GM12891 (cell line): ENCODE data around the gene GEMIN2.

Experiments used
- DNase-seq: peaks from one replicate; pipeline ENCODE4 v3.0.0; 2011; ENCODE audit warnings: low spot score; ENCODE audit not compliant: insufficient read length
- FAIRE-seq: peaks from 2 replicates; lab custom pipeline; 2011; peaks lifted over from hg19 to GRCh38; lab: Jason Lieb, UNC
- PAX5 ChIP-seq: IDR thresholded peaks from 2 replicates; pipeline ENCODE4 v1.6.1; 2011; ENCODE audit warnings: low read length, moderate library complexity, mild to moderate bottlenecking; ENCODE audit not compliant: insufficient read depth, severe bottlenecking
- POLR2AphosphoS5 ChIP-seq: IDR thresholded peaks from 2 replicates; pipeline ENCODE4 v1.6.1; 2011; ENCODE audit warnings: low read depth, low read length, control low read depth
- POU2F2 ChIP-seq: IDR thresholded peaks from 2 replicates; pipeline ENCODE4 v1.6.1; 2011; ENCODE audit warnings: low read depth, mild to moderate bottlenecking, control low read depth, low read length, moderate library complexity

GEMIN2 gene

DNA sequence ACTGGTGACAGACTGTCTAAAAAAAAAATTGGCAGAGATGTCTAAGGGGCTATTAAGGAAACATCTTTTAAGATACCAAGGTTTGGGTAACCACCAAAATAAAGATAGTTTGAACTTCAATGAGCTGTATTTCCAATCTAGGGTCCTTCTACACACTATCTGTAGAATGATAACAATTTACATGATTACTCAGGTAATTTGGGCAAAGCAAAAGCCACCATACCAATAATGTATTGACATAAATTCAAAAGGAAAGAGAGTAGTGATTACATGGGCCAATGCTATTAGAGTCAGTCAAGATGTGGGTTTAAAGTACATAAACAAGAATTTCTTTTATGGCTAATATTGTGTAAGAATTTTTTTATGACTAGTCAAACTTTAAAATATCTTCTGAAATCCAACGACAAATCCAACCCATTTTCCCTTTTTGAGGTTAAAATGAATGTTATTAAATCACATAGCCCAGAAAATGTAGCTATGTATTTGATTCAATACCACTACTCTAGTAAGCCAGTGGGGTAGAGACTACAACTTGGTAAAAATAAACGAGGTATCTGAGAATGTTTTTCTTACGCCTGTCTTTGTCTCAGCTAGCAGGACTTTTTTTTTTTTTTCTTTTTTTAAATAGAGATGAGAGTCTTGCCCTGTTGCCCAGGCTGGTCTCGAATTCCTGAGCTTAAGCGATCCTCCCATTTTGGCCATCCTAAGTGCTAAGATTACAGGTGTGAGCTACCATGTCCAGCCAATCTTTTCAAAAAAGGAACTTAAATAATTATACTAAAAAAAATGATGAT is 71.3 kb downstream of the GEMIN2 start:
- DNase-seq: no peak
- peak; percentile 60 for TF ChIP-seq POLR2AphosphoS5
- TF ChIP-seq POU2F2: no peak
- TF ChIP-seq PAX5: no peak
- no peak for FAIRE-seq
